Mucosa of descending colon (tissue), 3 donors: Measurements from ENCODE around the gene C2CD4A. TPM values are rescaled to one million over a fixed set of nuclear protein-coding genes. Genes with fewer than 3 reads are reported as not detected.
"Not testable (repeated sequence)": the region's sequence is repeated elsewhere in the genome, so short reads cannot be mapped to it uniquely, and the experiment has no call there.

ENCODE experiments used
- ATAC-seq: fragments of 200-7000 bp; cut with Tn5 transposase; one replicate; pipeline ENCODE4 v1.9.1; 2020; ENCODE audit warnings: mild to moderate bottlenecking, moderate library complexity
- DNase-seq, 3 donors: peaks; one replicate each; pipeline ENCODE4 v3.0.0-alpha.2; 2020
- H3K36me3 ChIP-seq: fragments of 200-600 bp; one replicate; pipeline ENCODE4 v1.8.0; 2021; ENCODE audit warnings: low read depth, mild to moderate bottlenecking
- H3K4me1 ChIP-seq: fragments of 200-600 bp; one replicate; pipeline ENCODE4 v1.8.0; 2021; ENCODE audit warnings: low read depth, mild to moderate bottlenecking
- H3K4me3 ChIP-seq: fragments of 200-600 bp; one replicate; pipeline ENCODE4 v1.8.0; 2021; ENCODE audit warnings: mild to moderate bottlenecking
- H3K9me3 ChIP-seq: fragments of 200-600 bp; one replicate; pipeline ENCODE4 v1.8.0; 2021; ENCODE audit warnings: mild to moderate bottlenecking
- CTCF ChIP-seq: fragments of 200-600 bp; IDR thresholded peaks from one replicate; pipeline ENCODE4 v1.8.0; 2022; ENCODE audit warnings: antibody characterized with exemption, mild to moderate bottlenecking
- intact Hi-C, 2 donors: fragments of 100-400 bp; cut with DNase I in 1 of 2; cut with micrococcal nuclease in 1 of 2; formaldehyde crosslinking; loops; one replicate each; pipeline versions ENCODE4 v1.11.0 to v1.11.1; 2022; cut with DNase I, micrococcal nuclease
- total RNA-seq, 3 donors: library from RNA; stranded (reverse); fragmentation: NEBNext Ultra II Directional in 2 of 3; extraction: Animal tissue kit (Norgen Biotek cat#: 25700) in 2 of 3; gene quantifications; one replicate each; pipeline versions ENCODE4 v1.2.1 to v1.2.4, GENCODE V29; 2021 to 2023
- donor health status: DM: no; HTN: no; CAD: no; lungs with moderate emphysema.
- donor health status: DM: no; HTN: no; CAD: no.
- donor health status: DM: no; HTN: yes; CAD: no.

C2CD4A gene
- total RNA-seq, 3 donors from 2014 or later, result 0.28 to 1.9 (median 0.29) TPM

DNA sequence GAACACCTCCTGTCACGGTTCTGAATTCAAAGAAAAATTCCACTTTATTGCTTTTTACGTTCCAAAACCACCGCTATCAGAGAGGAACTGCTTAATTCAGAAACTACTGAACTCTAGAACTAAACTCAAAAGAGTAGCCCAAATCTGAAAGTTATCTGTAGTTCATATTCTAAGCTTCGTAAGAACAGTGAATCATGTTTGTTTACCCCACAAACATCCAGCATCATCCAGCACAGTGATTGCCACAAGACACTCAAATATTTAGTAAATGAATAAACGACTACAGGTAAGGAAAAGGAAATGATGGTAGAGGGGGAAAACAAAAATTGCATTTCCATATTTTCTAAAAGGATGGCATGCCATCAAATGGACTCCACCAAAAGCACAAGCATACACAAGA, 38.9 kb upstream of the C2CD4A start:
- Histone ChIP-seq H3K36me3 (no peaks in the 10 kb centered on the region), H3K4me1 (no peaks in the 10 kb centered on the region), H3K4me3 (no peak overlapping the region), H3K9me3 (no peaks in the 10 kb centered on the region)
- ATAC-seq (no peak), DNase-seq (no peak)
- intact Hi-C loops, result no loop called here
- TF ChIP-seq CTCF, result no peak

DNA sequence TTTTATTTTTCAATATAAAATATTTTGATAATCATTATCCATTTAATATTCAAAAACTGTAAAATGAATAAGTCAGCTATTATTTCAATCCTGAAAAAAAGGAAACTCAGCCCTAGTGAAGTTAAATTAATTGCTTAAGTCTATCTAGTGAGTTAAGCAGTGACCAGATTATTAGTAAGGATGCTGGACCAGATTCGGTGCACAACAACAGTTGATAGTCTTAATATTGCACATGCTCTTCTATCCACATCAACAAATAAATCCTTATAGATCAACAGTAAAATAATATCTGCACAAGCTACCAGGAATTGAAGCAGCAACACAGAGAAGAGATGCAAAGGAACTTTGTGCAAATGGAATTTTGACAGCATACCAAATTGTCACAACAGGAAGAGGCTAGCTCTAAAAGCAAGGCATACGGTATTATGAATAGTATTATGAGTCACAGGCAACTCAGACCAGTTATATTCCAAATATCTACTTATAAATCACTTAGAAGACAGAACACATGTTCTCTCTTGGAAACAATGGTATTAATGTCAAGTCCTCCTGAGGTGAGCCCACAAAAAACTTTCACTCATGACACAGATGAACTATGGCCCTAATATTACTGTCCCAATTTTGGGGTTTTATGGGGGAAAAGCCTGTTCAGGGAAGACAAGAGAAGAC, 31.4 kb upstream of the C2CD4A start:
- intact Hi-C loops, result no loop called here

DNA sequence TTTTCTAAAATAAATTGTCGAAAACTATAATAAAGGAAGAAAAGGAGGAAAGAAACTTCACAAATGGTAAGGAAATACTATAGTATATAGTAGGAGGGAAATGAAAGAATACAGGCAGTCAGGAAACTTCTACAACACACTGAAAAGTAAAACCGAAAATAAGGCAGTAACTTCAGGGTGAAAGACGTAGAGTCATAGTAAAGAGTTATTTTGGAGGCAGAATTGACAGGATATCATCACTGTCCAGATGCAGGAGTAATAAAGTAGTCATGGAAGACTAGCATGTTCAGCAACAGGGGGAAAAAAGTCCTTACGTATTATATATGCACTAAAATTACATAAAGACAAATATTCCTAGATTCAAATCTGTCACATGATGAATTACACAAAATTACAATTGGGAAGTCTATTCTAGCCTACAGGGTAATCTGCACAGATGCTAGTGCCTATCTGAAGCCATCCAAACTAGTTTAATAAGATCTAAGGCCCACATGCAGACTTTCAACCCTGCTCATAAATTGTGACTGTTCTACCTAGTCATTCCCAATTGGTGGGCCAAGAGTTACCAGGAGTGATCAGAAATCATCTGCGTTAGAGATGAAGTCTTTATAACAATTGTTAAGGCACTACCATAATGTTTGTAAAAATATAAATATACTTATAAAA, 20.6 kb upstream of the C2CD4A start:
- intact Hi-C loops, result no loop called here
- Histone ChIP-seq H3K36me3 (no peaks in the 10 kb centered on the region), H3K4me3 (no peak overlapping the region), H3K9me3 (no peaks in the 10 kb centered on the region), H3K4me1 (peaks cover 5% of the 10 kb centered on the region)
- no peak for DNase-seq
- peak; percentile 42 for ATAC-seq
- no peak for TF ChIP-seq CTCF

More for the DNA sequence above, 31.4 kb upstream of the C2CD4A start:
- ATAC-seq, result no peak
- TF ChIP-seq CTCF, result no peak
- DNase-seq, result no peak
- Histone ChIP-seq H3K36me3 (no peaks in the 10 kb centered on the region), H3K9me3 (no peaks in the 10 kb centered on the region), H3K4me1 (no peaks in the 10 kb centered on the region), H3K4me3 (no peak overlapping the region)

DNA sequence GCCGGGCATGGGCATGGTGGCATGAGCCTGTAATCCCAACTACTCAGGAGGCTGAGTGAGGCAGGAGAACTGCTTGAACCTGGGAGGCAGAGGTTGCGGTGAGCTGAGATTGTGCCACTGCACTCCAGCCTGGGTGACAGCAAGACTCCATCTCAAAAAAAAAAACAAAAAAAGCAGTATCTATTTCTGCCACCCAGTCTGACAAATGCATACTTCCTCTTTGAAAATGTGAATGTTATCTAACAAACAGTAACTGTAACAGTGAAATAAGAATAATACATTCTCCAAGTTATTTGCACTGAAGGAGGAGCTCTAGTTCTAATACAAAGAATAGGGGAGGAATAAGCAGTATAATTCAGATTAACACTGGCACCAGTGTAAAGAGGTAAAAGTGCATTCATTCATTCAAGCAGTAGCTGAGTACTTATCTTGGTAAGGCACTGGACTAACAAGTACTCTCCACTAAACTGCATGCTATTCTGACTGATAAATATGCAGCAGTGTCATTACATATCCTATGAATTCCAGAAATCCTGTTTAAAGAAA, 19.4 kb upstream of the C2CD4A start:
- TF ChIP-seq CTCF, result no peak
- H3K36me3 ChIP-seq, result no peaks in the 10 kb centered on the region
- intact Hi-C loops, result no loop called here
- DNase-seq (no peak), ATAC-seq (no peak)
- H3K4me1 ChIP-seq, result peaks cover 5% of the 10 kb centered on the region
- H3K4me3 ChIP-seq, result no peak overlapping the region
- H3K9me3 ChIP-seq, result no peaks in the 10 kb centered on the region

GRCh38 chr15:62048254-62048653, 18.5 kb upstream of the C2CD4A start:
- H3K4me3 ChIP-seq, intact Hi-C loops, ATAC-seq, H3K4me1 ChIP-seq, H3K36me3 ChIP-seq, DNase-seq, H3K9me3 ChIP-seq: not testable (repeated sequence)

- peaks cover 5% of the 10 kb centered on the region for H3K4me1 ChIP-seq
- ATAC-seq, result peak; percentile 44
Measured at GRCh38 chr15:62050115-62050514, 16.7 kb upstream of the C2CD4A start.

More at GRCh38 chr15:62050115-62050514, 16.7 kb upstream of the C2CD4A start:
- DNase-seq, result no peak
- Histone ChIP-seq H3K36me3 (no peaks in the 10 kb centered on the region), H3K9me3 (no peaks in the 10 kb centered on the region), H3K4me3 (no peak overlapping the region)
- TF ChIP-seq CTCF, result no peak
- intact Hi-C loops, result no loop called here
